ENCODE results near the gene PPT2.
"Not testable (repeated sequence)": the region's sequence is repeated elsewhere in the genome, so short reads cannot be mapped to it uniquely, and the experiment has no call there.

The PPT2 gene

GRCh38 chr6:32127717-32128592 is 26.0 kb upstream of the PPT2 start, which contains the start of gene ATF6B:
Gene ATF6B (minus strand): TSS chr6:32128246. CDS start chr6:32128207, 39 bp downstream.
- DNase-seq: peak; percentile 100

- DNase-seq: no peak
Observed at GRCh38 chr6:32128751-32129296, 25.1 kb upstream of the PPT2 start.

GRCh38 chr6:32129297-32130088 is 24.4 kb upstream of the PPT2 start:
- no peak for DNase-seq

GRCh38 chr6:32131439-32131948 is 22.4 kb upstream of the PPT2 start:
- DNase-seq: peak; percentile 90

GRCh38 chr6:32132110-32132509 is 21.8 kb upstream of the PPT2 start:
- DNase-seq: no peak

- no peak for DNase-seq
Observed at GRCh38 chr6:32133786-32134185, 20.2 kb upstream of the PPT2 start.

- no peak for DNase-seq
Observed at GRCh38 chr6:32137454-32137853, 16.5 kb upstream of the PPT2 start.

GRCh38 chr6:32139590-32139989 is 14.4 kb upstream of the PPT2 start:
- no peak for DNase-seq

- no peak for DNase-seq
Observed at GRCh38 chr6:32140420-32141046, 13.4 kb upstream of the PPT2 start.

GRCh38 chr6:32144238-32144637 is 9.7 kb upstream of the PPT2 start:
- DNase-seq: not testable (repeated sequence)

- DNase-seq: no peak
Observed at GRCh38 chr6:32146287-32146686, 7.7 kb upstream of the PPT2 start.

- no peak for DNase-seq
Observed at GRCh38 chr6:32146687-32147086, 7.3 kb upstream of the PPT2 start.

- DNase-seq: peak; percentile 68
Observed at GRCh38 chr6:32147401-32148132, 6.4 kb upstream of the PPT2 start.

- DNase-seq: peak; percentile 91
Observed at GRCh38 chr6:32148289-32149091, 5.5 kb upstream of the PPT2 start.

- peak; percentile 8 for DNase-seq
Observed at GRCh38 chr6:32149092-32149755, 4.7 kb upstream of the PPT2 start.

- DNase-seq: no peak
Observed at GRCh38 chr6:32149932-32150870, 3.7 kb upstream of the PPT2 start.

GRCh38 chr6:32151181-32151862 is 2.6 kb upstream of the PPT2 start:
- peak; percentile 8 for DNase-seq

- DNase-seq: peak; percentile 9
Observed at GRCh38 chr6:32151863-32152768, 1.8 kb upstream of the PPT2 start, which contains the start of gene PRRT1. Gene PRRT1 (minus strand): TSS chr6:32151939. CDS start chr6:32151827, 112 bp downstream.
